ENCODE results near the gene ELL. TPM values are rescaled to one million over a fixed set of nuclear protein-coding genes. Genes with fewer than 3 reads are reported as not detected.

The ELL gene
- total RNA-seq, 1 experiment from 2014 or later = 14.6 TPM

GRCh38 chr19:18478545-18479311, 43.1 kb downstream of the ELL start:
- peak; percentile 55 to 79 for DNase-seq

GRCh38 chr19:18477974-18478373, 43.9 kb downstream of the ELL start:
- no peaks in the 10 kb centered on the region for H3K36me3 ChIP-seq (ENCODE audit: low read depth)
- TF ChIP-seq EZH2 (IDR thresholded peaks at IDR 0.05; ENCODE audit: low read depth) (no peak), CTCF (conservative IDR thresholded peaks at IDR 0.05) (no peak)
- H3K27ac ChIP-seq = 0 out of 2 replicates have a peak overlapping the region, but pooled peaks have one; percentile 36
- no peak for DNase-seq
- no peaks in the 10 kb centered on the region for H3K9me2 ChIP-seq (ENCODE audit: insufficient read depth)
- peaks cover 22% of the 10 kb centered on the region for H3K4me1 ChIP-seq (replicated peaks; ENCODE audit: insufficient read depth)
- H2AFZ ChIP-seq = no peak overlapping the region
- H3K27me3 ChIP-seq (ENCODE audit: insufficient read depth, low read depth) = no peaks in the 10 kb centered on the region
- CTCF ChIA-PET = no interaction called here
- no peaks in the 10 kb centered on the region for H3K9me3 ChIP-seq (ENCODE audit: insufficient read depth, low read depth)
- peaks cover 28% of the 10 kb centered on the region; the same call in 1 of the 2 replicates for H3F3A ChIP-seq (ENCODE audit: insufficient read depth, low read depth)
- H3K79me2 ChIP-seq (ENCODE audit: low read depth) = peaks cover 87% of the 10 kb centered on the region
- H3K4me2 ChIP-seq = no peak overlapping the region
- POLR2A ChIA-PET (ENCODE audit: unreplicated experiment) = no interaction called here
- BruUV-seq (replicated peaks) = no TSS peak
- peaks cover 46% of the 10 kb centered on the region for H4K20me1 ChIP-seq (ENCODE audit: insufficient read depth)
- intact Hi-C loops (cut with micrococcal nuclease; ENCODE audit: unreplicated experiment) = loop anchor here (10.0 kb wide), 1 partner anchor 437 kb away; the partner anchor contains the start of genes COPE and DDX49
- H3K4me3 ChIP-seq = no peak overlapping the region

More at GRCh38 chr19:18478545-18479311, 43.1 kb downstream of the ELL start:
- Histone ChIP-seq H3K9me3 (ENCODE audit: insufficient read depth, low read depth) (no peaks in the 10 kb centered on the region), H3K4me3 (no peak overlapping the region), H3K9me2 (ENCODE audit: insufficient read depth) (no peaks in the 10 kb centered on the region), H3K4me1 (replicated peaks; ENCODE audit: insufficient read depth) (peaks cover 22% of the 10 kb centered on the region), H3K27ac (peak overlapping the region; percentile 36), H3K36me3 (ENCODE audit: low read depth) (no peaks in the 10 kb centered on the region), H4K20me1 (ENCODE audit: insufficient read depth) (peaks cover 46% of the 10 kb centered on the region), H3K79me2 (ENCODE audit: low read depth) (peaks cover 94% of the 10 kb centered on the region), H3K27me3 (ENCODE audit: insufficient read depth, low read depth) (no peaks in the 10 kb centered on the region), H3F3A (ENCODE audit: insufficient read depth, low read depth) (peaks cover 35% of the 10 kb centered on the region), H3K4me2 (peak overlapping the region; percentile 46), H2AFZ (no peak overlapping the region)
- TF ChIP-seq EZH2 (IDR thresholded peaks at IDR 0.05; ENCODE audit: low read depth) (no peak), CTCF (conservative IDR thresholded peaks at IDR 0.05) (no peak)
- ChIA-PET CTCF (no interaction called here), POLR2A (ENCODE audit: unreplicated experiment) (interaction anchor here (0.7 kb wide), 1 partner anchor 127 kb away, joined by 19 read pairs; no protein-coding TSS in a partner anchor)
- no TSS peak for BruUV-seq (replicated peaks)
- intact Hi-C loops (cut with micrococcal nuclease; ENCODE audit: unreplicated experiment) = loop anchor here (10.0 kb wide), 1 partner anchor 436 kb away; the partner anchor contains the start of genes COPE and DDX49

GRCh38 chr19:18477042-18477779, 44.7 kb downstream of the ELL start:
- Histone ChIP-seq H3K27ac (no peak overlapping the region), H3K9me2 (ENCODE audit: insufficient read depth) (no peaks in the 10 kb centered on the region), H2AFZ (no peak overlapping the region), H3K79me2 (ENCODE audit: low read depth) (peaks cover 80% of the 10 kb centered on the region), H3F3A (ENCODE audit: insufficient read depth, low read depth) (peaks cover 28% of the 10 kb centered on the region; the same call in 1 of the 2 replicates), H3K36me3 (ENCODE audit: low read depth) (no peaks in the 10 kb centered on the region), H3K4me3 (no peak overlapping the region), H3K4me1 (replicated peaks; ENCODE audit: insufficient read depth) (peaks cover 22% of the 10 kb centered on the region), H3K27me3 (ENCODE audit: insufficient read depth, low read depth) (no peaks in the 10 kb centered on the region), H3K4me2 (no peak overlapping the region), H4K20me1 (ENCODE audit: insufficient read depth) (peaks cover 44% of the 10 kb centered on the region), H3K9me3 (ENCODE audit: insufficient read depth, low read depth) (no peaks in the 10 kb centered on the region)
- intact Hi-C loops (cut with micrococcal nuclease; ENCODE audit: unreplicated experiment) = loop anchor here (10.0 kb wide), 1 partner anchor 438 kb away; the partner anchor contains the start of genes COPE and DDX49
- POLR2A ChIA-PET (ENCODE audit: unreplicated experiment) = no interaction called here
- no TSS peak for BruUV-seq (replicated peaks)
- CTCF ChIA-PET = no interaction called here
- TF ChIP-seq EZH2 (IDR thresholded peaks at IDR 0.05; ENCODE audit: low read depth) = no peak
- TF ChIP-seq CTCF (conservative IDR thresholded peaks at IDR 0.05) = no peak
- DNase-seq = no peak
